Ascending aorta (tissue), 2 donors: Measurements from ENCODE around the gene MRM2. TPM values are rescaled to one million over a fixed set of nuclear protein-coding genes. Genes with fewer than 3 reads are reported as not detected.

Experiments
- DNase-seq, 2 donors: peaks; one replicate each; pipeline ENCODE4 v3.0.0-alpha.2; 2019; ENCODE audit warnings: low spot score in 2 of 2
- H3K27ac ChIP-seq, 2 donors: fragments of 200-600 bp; sonication (generic); one replicate each; pipeline ENCODE4 v1.5.1; 2016 to 2017; ENCODE audit warnings: mild to moderate bottlenecking in 1 of 2
- H3K27me3 ChIP-seq: fragments of 200-600 bp; sonication (generic); one replicate; pipeline ENCODE4 v1.5.1; 2017
- H3K36me3 ChIP-seq, 2 donors: fragments of 200-600 bp; sonication (generic); one replicate each; pipeline ENCODE4 v1.5.1; 2016
- H3K4me1 ChIP-seq, 2 donors: fragments of 200-600 bp; sonication (generic); one replicate each; pipeline ENCODE4 v1.5.1; 2016 to 2017; ENCODE audit warnings: mild to moderate bottlenecking in 1 of 2
- H3K4me3 ChIP-seq, 2 donors: fragments of 200-600 bp; sonication (generic); one replicate each; pipeline ENCODE4 v1.5.1; 2016 to 2017; ENCODE audit warnings: mild to moderate bottlenecking in 1 of 2
- H3K9me3 ChIP-seq, 2 donors: fragments of 200-600 bp; sonication (generic); one replicate each; pipeline ENCODE4 v1.5.1; 2016
- intact Hi-C: fragments of 100-400 bp; cut with DNase I; formaldehyde crosslinking; loops from one replicate; pipeline ENCODE4 v1.15.1; 2023
- total RNA-seq: library from RNA; depleted of rRNA; stranded (reverse); fragments of >200 nt; gene quantifications from one replicate; pipeline ENCODE4 v1.1.0, GENCODE V29; 2016
- TF ChIP-seq, protein P1 (sequence below), 3 experiments: fragments of 200-600 bp in 2 of 3; fragments of 450-650 bp in 1 of 3; sonication (generic) in 2 of 3; IDR thresholded peaks; one replicate each; pipeline ENCODE4 v1.5.1; 2016 to 2019; ENCODE audit warnings: antibody characterized with exemption in 3 of 3, mild to moderate bottlenecking in 1 of 3, moderate library complexity in 1 of 3

MRM2 gene
- total RNA-seq, 1 donor from 2014 or later = 6.7 TPM

DNA sequence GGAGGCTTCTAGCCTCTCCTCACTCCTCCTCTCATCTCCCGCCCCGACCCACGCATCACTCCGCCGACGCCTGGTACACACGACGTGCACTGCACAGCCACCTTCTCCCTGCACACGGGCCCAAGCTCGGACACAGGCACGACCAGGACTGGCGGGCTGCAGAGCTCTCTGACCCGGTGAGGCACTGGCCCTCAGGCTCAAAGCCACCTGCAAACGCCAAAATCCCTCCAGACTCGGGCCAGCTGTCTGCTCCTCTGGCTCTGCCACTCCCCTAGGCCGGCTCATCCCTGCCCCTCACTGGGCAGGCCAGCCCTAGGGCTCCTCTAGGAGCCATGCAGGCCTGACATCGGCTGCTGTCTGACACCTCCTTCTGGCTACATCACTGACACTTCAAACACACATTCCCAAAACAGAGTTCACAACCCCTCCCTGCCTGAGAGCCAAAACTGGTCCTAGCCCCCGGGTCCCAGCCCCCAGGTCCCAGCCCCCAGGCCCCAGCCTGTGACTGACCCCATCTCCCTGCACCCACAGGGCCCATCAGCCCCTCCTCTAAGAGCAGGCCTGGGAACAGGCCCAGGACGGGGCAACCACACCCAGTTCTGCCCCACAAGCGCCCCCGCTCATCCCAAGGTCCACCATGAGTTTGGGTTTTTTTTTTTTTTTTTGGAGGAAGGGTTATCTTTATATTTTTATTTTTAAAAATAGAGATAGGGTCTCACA, 44.4 kb downstream of the MRM2 start:
- peaks cover 8 to 29% of the 10 kb centered on the region in 2 donors for H3K36me3 ChIP-seq
- TF ChIP-seq, protein P1, sequence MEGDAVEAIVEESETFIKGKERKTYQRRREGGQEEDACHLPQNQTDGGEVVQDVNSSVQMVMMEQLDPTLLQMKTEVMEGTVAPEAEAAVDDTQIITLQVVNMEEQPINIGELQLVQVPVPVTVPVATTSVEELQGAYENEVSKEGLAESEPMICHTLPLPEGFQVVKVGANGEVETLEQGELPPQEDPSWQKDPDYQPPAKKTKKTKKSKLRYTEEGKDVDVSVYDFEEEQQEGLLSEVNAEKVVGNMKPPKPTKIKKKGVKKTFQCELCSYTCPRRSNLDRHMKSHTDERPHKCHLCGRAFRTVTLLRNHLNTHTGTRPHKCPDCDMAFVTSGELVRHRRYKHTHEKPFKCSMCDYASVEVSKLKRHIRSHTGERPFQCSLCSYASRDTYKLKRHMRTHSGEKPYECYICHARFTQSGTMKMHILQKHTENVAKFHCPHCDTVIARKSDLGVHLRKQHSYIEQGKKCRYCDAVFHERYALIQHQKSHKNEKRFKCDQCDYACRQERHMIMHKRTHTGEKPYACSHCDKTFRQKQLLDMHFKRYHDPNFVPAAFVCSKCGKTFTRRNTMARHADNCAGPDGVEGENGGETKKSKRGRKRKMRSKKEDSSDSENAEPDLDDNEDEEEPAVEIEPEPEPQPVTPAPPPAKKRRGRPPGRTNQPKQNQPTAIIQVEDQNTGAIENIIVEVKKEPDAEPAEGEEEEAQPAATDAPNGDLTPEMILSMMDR (IDR thresholded peaks at IDR 0.05) = no peak
- no peak overlapping the region for H3K27ac ChIP-seq
- DNase-seq = no peak
- H3K27me3 ChIP-seq = no peaks in the 10 kb centered on the region
- no peaks in the 10 kb centered on the region for H3K4me1 ChIP-seq
- no peak overlapping the region for H3K4me3 ChIP-seq
- intact Hi-C loops = no loop called here
- no peaks in the 10 kb centered on the region for H3K9me3 ChIP-seq

DNA sequence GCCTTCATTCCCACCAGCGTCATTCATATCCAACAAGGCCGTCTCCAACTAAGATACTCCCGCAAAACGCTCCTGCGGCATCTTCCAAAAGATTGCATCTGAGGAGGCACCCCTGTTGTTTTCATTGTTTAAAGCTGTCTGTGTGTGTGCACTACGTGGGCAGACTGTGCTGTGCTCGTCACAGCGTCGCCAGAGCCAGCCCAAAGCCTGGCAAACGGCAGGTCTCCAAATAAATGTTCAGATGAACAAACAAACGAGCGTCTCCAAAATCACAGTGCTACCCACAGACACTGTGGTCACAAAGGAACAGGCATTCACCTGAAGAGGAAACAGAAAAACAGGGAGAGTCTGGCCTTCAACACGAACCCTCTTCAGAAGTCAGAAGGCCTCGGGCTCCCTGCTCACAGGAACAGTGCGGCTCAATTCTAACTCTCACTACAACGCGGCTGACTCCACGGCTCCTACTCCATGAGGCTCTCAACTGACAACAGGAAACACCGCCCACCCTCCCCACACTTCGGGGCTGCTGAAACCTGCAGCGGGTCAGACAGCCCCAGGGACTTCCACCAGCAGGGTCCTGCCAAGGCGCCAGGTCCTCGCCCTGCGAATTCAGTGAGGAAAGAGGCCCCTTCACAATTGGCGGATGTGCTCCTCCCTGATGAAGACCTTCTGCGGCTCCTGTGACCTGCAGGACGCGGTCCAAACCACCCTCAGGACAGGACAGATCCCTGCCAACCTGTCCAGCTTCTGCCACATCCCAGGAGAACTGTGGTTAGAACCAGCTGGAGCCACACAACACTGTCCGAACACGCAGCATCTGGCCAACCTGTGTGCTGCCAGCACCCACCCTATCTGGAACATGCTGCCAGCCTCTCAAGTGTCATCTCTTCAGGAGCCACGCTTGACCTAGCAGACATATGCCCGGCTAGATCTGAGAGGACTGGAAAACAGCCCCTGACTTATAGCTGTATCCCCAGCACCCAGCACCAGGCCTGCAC, 45.3 kb downstream of the MRM2 start:
- Histone ChIP-seq H3K27ac (no peak overlapping the region), H3K9me3 (no peaks in the 10 kb centered on the region), H3K4me1 (no peaks in the 10 kb centered on the region), H3K36me3 (peaks cover 8 to 29% of the 10 kb centered on the region in 2 donors), H3K27me3 (no peaks in the 10 kb centered on the region), H3K4me3 (no peak overlapping the region)
- DNase-seq = peak in 1 of 2 donors; percentile 58
- intact Hi-C loops = no loop called here
- TF ChIP-seq, protein P1 (IDR thresholded peaks at IDR 0.05) = no peak

DNA sequence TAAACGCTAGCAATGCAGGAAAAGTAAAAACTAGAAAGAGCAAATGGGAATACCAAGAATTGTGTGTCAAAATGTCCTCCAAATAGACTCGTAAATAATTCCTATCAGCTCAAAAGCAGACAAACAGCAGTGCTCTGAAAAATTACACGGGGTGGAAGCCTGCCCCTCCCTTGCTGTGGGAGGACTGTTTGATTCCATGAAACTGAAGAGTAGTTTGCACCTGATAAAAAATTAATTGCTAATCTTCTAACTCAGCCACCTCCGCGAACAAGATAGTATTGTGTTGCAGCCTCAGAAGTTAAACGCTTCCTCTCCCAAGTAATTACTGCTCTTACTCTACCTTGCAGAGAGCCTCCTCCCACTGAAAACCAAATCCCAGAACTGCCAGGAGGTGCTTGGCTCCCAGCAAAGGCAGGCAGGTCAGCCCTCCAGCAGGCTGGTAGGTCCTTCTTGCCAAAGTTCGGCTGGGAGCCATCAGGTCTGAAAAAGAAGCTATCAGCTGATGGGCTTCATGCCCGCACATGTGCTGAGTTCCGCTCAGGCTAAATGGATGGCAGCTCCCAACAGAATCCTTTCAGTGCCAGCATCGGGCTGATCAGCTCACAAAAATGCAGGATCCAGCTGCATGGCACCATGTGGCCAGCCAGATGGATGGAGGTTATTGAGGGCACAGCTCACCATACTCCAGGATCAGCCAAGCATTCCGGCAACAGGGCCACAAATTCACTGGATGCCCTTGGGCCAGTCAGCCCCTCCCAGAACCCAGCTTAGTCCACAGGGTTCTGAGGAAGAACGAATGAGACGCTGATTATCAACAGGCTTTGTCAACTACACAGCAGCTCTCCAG, 46.4 kb downstream of the MRM2 start:
- TF ChIP-seq, protein P1 (IDR thresholded peaks at IDR 0.05) = no peak
- no peak overlapping the region for H3K4me3 ChIP-seq
- no peak for DNase-seq
- H3K36me3 ChIP-seq = peaks cover 8 to 29% of the 10 kb centered on the region in 2 donors
- no peak overlapping the region for H3K27ac ChIP-seq
- no peaks in the 10 kb centered on the region for H3K4me1 ChIP-seq
- intact Hi-C loops = no loop called here
- H3K9me3 ChIP-seq = no peaks in the 10 kb centered on the region
- H3K27me3 ChIP-seq = no peaks in the 10 kb centered on the region

DNA sequence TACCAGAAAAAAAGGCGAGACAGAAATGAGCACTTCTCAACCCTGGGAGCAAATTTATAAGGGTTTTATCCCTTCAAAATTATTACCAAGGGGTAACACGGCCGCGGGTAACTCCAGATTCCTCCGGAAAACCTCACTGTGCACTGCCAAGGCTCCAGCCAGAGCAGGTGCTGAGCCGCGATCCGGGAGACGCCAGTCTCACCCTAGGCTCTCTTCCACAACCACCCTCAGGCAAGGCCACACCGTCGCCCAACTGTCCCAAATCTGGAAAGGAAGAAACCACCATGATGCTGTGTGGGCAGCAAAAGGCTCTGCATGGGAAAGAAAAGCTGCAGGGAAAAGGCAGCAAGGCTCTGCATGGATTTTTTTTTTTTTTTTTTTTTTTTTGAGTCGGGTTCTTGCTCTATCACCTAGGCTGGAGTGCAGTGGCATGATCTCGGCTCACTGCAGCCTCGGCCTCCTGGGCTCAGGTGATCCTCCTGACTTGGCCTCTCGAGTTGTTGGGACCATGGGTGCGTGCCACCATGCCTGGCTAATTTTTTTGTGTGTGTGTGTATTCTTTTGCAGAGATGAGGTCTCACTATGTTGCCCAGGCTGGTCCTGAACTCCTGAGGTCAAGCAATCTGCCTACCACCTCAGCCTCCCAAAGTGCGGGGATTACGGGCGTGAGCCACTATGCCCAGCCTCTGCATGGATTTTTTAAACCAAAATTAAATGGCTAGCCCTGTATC, 48.3 kb downstream of the MRM2 start:
- no peaks in the 10 kb centered on the region for H3K27me3 ChIP-seq
- H3K27ac ChIP-seq = no peak overlapping the region
- no peaks in the 10 kb centered on the region for H3K4me1 ChIP-seq
- DNase-seq = no peak
- TF ChIP-seq, protein P1 (IDR thresholded peaks at IDR 0.05) = no peak
- intact Hi-C loops = no loop called here
- H3K36me3 ChIP-seq = peaks cover 8 to 17% of the 10 kb centered on the region in 2 donors
- H3K9me3 ChIP-seq = peaks cover 0 to 5% of the 10 kb centered on the region in 2 donors
- H3K4me3 ChIP-seq = no peak overlapping the region
